Breast epithelium (tissue), 3 donors: ENCODE data around the gene ALKBH4.
"Not testable (repeated sequence)": the region's sequence is repeated elsewhere in the genome, so short reads cannot be mapped to it uniquely, and the experiment has no call there.

Experiments used
- CTCF ChIP-seq, 3 donors: fragments of 450-650 bp; IDR thresholded peaks; one replicate each; pipeline ENCODE4 v1.5.1; 2016 to 2017; ENCODE audit warnings: antibody characterized with exemption in 3 of 3, mild to moderate bottlenecking in 3 of 3, moderate library complexity in 3 of 3
- POLR2A ChIP-seq: fragments of 450-650 bp; IDR thresholded peaks from one replicate; pipeline ENCODE4 v1.6.1; 2016; ENCODE audit warnings: antibody characterized with exemption, mild to moderate bottlenecking, moderate library complexity
- POLR2AphosphoS5 ChIP-seq, 3 donors: sonication (generic); formaldehyde crosslinking; IDR thresholded peaks; one replicate each; pipeline ENCODE4 v1.6.1; 2017; ENCODE audit warnings: antibody characterized with exemption in 3 of 3

DNA sequence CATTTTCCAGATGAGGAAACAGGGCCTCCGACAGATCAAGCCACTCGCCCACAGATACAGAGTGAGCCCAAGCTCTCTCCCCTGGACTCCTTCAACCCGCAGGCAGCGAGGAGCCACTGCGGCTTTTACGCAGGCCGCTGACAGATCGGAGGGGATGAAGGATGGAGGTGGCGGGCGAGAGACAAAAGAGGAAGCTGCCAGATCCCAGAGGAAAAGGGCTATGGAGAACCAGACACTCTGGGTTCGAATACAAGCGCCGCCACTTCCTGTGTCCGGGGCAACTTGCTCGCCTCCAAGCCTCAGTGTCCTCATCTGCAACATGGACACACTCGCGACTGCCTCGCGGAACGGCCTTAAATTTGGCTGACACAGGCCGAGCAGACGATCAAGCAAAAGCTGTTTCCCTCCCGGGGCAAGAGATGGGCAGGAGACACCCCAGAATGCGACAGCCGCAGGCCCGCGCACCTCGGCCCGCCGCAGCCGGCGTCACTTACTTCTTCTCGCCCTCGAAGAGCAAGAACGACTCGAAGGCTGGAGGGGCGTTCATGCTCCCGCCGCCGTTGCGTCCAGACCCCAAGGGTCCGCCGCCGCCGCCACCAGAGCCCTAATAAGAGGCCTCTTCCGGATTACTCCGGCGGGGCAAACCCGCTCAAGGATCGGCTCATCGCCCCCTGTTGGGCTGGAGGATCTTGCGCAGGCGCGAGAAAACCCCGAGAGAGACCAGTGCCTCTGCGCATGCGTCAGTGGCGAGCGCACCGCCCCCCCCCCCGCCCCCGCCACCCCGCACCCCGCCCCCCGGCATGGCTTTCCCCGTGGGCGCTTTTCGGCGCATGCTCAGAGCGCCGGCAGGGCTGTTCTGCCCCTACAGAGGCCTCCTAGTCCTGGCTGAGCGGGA, 13.9 kb upstream of the ALKBH4 start, which contains the start of gene POLR2J:
- TF ChIP-seq CTCF (IDR thresholded peaks at IDR 0.05) (peak in 1 of 3 donors; percentile 24), POLR2AphosphoS5 (IDR thresholded peaks at IDR 0.05) (peak in 1 of 3 donors; percentile 34)
- TF ChIP-seq POLR2A, result not testable (repeated sequence)
